SKM-1 treated with dmso at 0.1 percent for 144 hours (cell line): Measurements from ENCODE around the gene MAMDC4.
"Not testable (repeated sequence)": the region's sequence is repeated elsewhere in the genome, so short reads cannot be mapped to it uniquely, and the experiment has no call there.

ENCODE experiments used
- DNase-seq: peaks from one replicate; lab custom pipeline; 2025; ENCODE audit not compliant: unreplicated experiment; lab: John Stamatoyannopoulos, UW

MAMDC4 gene

DNA sequence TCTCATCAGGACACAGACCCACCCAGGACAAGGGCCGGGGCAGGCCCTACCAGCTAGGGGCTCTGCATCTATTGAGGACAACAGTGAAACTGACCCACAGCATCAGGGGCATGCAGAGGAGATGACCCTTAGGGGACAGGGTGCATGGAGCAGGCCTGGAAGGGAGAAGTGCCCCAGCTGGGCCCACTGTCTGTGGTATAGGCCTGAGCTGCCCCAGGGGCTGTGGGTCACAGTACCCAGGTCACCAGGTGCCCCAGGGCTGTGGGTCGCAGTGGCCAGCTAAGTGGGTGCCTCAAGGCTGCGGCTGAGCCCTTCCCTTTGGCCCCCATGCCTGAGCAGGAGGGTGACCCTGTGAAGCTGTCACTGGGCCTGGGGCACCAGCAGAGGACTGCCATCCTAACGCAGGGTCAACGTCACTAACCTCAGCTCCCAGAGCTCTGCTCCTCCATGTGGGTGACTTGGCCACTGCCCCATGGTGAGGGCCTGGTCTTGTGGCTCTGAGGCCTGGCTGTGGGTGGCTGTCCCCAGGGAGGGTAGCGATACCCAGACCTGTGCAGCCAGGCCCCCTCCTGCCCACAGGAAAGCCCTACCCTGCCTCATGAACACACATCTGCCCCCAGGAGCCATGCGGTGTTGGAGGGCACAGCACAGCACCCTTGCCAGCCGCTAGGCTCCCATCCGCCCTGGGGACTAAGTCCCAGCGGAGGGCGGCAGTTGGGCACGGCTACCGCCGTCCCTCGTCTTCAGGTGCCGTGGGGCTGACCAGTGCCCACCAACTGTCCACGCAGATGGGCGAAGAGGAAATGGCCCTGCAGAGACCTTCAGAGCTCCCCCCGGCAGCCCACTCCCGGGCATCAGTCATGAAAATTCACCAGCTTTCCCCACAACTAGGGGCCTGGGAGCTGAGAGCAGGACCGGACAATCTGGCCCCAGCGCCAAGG is 9.1 kb downstream of the MAMDC4 start:
- DNase-seq, result no peak

GRCh38 chr9:136861874-136862457 is 9.8 kb downstream of the MAMDC4 start:
- DNase-seq, result no peak

DNA sequence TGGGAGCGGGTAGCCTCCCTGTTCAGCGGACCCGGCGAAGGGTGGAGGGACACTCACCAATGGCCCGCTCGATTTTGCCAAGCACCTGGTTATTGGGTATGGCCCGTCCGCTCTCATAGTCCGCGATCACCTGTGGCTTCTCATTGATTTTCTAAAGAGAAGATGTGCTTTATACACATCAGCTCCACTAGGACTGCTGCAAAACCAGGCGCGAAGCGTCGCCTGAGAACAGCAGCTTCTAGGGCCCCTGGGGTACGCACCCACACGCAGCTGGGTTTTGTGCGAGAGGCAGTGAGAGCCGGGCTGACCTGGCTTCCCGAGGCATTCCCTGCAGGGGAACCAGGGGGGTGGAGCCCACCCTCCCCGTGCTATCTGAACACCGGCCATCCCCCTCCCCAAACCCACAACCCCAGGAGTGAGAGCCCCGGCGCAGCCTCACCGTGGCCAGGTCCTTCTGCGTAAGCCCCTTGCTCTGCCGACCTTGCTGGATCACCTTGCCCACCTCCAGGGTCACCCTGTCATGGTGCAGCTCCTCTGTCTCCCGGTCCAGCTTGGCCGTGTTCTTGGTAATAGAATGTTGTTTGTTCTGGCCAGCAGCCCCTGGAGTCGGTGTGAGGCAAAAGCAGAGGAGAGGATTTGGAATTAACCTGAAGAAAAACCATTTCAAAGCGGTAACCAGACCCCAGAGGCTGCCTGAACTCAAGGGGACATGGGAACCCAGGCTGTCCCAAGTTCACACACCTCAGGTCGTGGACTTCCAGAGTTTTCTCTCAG is 10.9 kb downstream of the MAMDC4 start:
- no peak for DNase-seq

- no peak for DNase-seq
Measured at GRCh38 chr9:136863623-136864273, 11.6 kb downstream of the MAMDC4 start.

GRCh38 chr9:136865041-136865767 is 13.1 kb downstream of the MAMDC4 start:
- DNase-seq, result no peak

GRCh38 chr9:136865768-136866103 is 13.6 kb downstream of the MAMDC4 start:
- no peak for DNase-seq

- not testable (repeated sequence) for DNase-seq
Measured at GRCh38 chr9:136866898-136867421, 14.8 kb downstream of the MAMDC4 start.

GRCh38 chr9:136867480-136867879 is 15.3 kb downstream of the MAMDC4 start:
- DNase-seq, result no peak

GRCh38 chr9:136867917-136868316 is 15.8 kb downstream of the MAMDC4 start:
- DNase-seq, result no peak

DNA sequence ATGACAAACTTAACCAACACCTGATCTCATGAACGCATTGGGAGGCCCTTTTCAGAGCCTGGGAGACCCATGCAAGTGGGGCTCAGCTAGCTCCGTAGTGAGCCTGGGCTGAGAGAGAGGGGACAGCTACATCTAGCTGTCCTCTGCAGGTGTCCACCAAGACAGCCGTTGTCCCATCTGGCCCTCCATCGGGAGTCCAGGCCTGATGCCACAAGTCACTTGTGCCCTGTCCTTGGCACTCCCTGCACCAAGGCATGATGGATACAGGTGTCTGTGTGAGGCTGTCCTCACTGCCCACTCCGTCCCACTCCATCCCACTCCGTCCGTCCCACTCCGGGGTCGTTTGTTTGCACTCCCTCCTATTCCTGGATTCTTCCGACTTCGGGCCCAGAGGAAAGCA is 16.5 kb downstream of the MAMDC4 start:
- DNase-seq, result no peak

DNA sequence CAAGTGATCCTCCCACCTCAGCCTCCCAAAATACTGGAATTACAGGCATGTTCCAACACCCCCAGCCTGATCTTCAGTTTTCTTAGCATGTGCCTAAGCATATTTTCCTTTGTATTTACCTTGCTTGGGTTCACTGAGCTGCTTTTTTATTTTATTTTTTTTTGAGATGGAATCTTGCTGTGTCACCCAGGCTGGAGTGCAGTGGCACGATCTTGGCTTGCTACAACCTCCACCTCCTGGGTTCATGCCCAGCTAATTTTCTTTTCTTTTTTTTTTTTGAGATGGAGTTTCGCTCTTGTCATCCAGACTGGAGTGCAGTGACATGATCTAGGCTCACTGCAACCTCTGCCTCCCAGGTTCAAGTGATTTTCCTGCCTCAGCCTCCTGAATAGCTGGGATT is 17.5 kb downstream of the MAMDC4 start:
- not testable (repeated sequence) for DNase-seq

DNA sequence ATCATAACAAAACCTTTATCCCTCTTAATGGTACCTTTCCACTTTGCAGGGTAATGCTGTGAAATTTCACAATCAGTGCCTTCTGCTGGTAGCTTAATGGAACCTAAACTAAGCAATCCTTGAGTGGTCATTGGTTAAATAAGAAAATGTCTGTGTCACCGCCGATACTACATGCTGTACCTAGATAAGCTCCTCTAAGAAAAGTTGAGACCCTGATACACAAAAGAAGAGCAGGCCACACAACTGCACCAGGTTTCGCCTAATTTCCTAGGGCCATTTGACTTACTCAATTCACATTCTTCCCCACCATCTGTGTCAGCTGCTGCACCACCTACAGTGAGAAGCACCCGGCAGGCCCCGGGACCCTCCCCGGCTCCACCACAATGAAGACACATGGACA is 23.0 kb downstream of the MAMDC4 start:
- no peak for DNase-seq

DNA sequence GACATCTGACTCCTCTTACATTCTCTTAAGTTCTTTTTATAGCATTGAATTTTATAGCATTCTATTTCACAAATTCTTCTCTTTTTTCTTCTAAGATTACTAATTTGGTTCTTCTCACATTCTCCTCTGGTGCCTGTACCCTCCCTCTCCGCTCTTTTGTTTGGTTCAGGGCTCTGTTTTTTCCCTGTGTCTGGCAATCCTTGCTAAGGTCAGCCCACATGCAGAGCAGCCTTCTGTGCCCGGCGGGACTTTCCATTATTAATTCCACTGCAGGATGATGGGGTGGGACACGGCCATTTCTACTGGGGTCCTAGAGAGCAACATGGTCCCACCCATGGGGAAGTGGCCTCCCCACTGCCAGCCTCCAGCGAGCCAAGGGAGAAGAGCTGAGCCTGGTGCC is 24.3 kb downstream of the MAMDC4 start:
- no peak for DNase-seq

- peak; percentile 5 for DNase-seq
Measured at GRCh38 chr9:136880651-136881050, 28.5 kb downstream of the MAMDC4 start.

DNA sequence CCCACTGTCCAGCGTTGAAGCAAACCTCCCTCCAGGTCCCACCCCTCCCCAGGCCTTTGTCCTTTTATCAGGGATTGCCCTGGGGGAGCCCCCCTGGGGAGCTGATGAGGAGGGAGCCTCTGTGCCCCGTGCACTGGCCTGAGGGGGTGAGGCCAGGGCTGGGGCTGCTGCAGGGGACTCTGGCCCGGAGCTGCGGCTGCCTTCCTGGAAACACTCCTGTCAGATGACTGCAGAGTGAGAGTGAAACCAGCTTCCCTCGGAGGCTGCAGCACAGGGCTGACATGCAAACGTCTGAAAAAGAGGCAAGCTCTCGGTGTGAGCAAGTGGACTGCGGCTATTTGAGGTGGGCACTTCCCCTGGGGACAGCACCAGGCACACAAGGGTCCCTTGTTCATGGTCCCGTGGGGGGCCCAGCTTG is 29.6 kb downstream of the MAMDC4 start:
- no peak for DNase-seq

DNA sequence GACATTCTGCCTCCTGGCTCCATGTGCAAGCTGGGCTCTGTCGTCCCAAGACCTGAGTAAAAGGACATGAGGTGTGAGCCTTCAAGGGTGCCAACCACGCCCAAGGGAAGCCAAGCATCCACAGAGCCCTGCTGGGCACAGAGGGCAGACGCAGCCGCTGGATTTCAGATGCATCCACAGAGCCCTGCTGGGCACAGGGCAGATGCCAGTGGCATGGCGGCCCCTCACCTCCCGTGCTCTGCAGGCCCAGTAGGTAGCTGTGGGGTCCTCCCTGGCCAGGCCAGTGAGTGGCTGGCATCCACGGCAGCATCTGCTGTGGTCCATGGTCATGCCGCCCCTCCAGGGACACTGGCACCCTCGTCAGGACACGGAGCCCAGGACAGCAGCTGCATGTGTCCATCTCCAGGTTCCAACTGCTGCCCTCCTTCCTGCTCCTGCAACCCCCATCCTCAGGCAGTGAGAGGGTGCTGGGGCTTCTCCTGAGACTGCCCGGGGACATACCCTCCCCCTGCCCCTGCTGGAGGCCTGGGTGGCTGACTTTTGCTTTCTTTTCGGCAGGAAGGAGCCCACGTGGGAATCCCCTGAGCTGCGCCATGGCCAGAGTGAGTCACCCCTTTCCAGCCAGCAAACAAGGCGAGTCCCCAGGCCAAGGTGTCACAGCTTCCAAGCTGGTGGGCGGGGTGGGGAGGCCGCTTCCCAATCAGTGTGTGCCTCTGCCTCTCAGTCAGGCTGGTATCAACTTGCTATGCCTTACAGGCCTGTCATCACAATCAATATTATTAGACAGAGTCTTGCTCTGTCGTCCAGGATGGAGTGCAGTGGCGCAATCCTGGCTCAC is 30.2 kb downstream of the MAMDC4 start:
- DNase-seq, result no peak

- DNase-seq, result not testable (repeated sequence)
Measured at GRCh38 chr9:136882947-136883283, 30.8 kb downstream of the MAMDC4 start.

DNA sequence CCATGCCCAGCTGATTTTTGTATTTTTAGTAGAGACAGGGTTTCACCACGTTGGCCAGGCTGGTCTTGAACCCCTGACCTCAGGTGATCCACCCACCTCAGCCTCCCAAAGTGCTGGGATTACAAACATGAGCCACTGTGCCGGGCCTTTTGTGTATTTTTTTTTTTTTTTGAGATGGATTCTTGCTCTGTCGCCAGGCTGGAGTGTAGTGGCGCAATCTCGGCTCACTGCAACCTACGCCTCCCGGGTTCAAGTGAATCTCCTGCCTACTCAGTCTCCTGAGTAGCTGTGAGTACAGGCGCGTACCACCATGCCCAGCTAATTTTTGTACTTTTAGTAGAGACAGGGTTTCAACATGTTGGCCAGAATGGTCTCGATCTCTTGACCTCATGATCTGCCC is 31.5 kb downstream of the MAMDC4 start:
- DNase-seq, result not testable (repeated sequence)

GRCh38 chr9:136885950-136886578 is 33.9 kb downstream of the MAMDC4 start, which contains the start of gene TRAF2:
Gene TRAF2, plus strand, starts transcription at chr9:136886516. Its CDS starts 12,225 bp downstream, at chr9:136898741.
- peak; percentile 94 for DNase-seq
